ENCODE measurements around the gene PKP1. TPM values are rescaled to one million over a fixed set of nuclear protein-coding genes. Genes with fewer than 3 reads are reported as not detected.

The PKP1 gene
- total and polyA plus RNA-seq, 2 of the 4 experiments (the other 2 are of a cell fraction): 0.18 to 0.36 TPM

DNA sequence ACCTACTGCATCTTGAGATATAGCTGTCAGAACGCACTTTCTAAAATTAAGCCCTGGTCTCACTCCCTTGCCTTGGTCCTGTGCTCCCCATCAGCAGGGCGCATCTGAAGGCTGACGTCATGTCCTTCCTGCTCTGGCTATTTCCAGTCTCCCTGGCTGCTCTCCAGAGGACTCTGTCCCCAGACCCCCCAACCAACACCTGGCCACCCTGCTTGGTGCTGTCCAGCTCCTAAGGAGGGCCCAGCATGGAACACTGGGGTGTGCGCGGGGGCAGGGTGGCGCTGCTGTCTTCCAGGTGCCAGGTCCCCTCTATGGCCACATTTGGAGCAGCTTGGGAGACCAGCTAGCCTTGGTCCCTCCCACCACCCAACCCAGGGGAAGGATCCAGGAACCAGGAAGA is 85.9 kb downstream of the PKP1 start:
- Histone ChIP-seq H3K27me3 (ENCODE audit: control insufficient read depth, insufficient read depth, low read length) (peaks cover 89% of the 10 kb centered on the region), H3K23ac (ENCODE audit: low read depth, low read length) (no peak overlapping the region), H2BK15ac (ENCODE audit: low read depth, low read length) (no peak overlapping the region), H4K20me1 (ENCODE audit: insufficient read depth, low read length) (no peaks in the 10 kb centered on the region), H2BK120ac (ENCODE audit: low read depth, low read length) (no peak overlapping the region), H3K9ac (ENCODE audit: low read depth, low read length) (no peak overlapping the region), H3K27ac (ENCODE audit: insufficient read depth, low read length) (no peak overlapping the region), H3K18ac (ENCODE audit: low read depth, low read length) (no peak overlapping the region), H4K91ac (ENCODE audit: insufficient read depth, low read depth, low read length) (no peak overlapping the region), H3K36me3 (ENCODE audit: control insufficient read depth, insufficient read depth, low read length) (no peaks in the 10 kb centered on the region), H2AK5ac (ENCODE audit: low read depth, low read length) (no peak overlapping the region), H3K4me1 (ENCODE audit: control insufficient read depth, insufficient read depth, low read length) (no peaks in the 10 kb centered on the region), H4K5ac (ENCODE audit: low read depth, low read length) (no peak overlapping the region), H3K14ac (replicated peaks; ENCODE audit: low read depth, low read length) (no peak overlapping the region), H2AK9ac (replicated peaks; ENCODE audit: low read depth, low read length, poor library complexity) (no peak overlapping the region), H3K9me1 (ENCODE audit: insufficient read depth, low read length) (no peaks in the 10 kb centered on the region; the same call in 1 of the 2 replicates), H3K9me3 (ENCODE audit: control insufficient read depth, insufficient read depth, low read length) (no peaks in the 10 kb centered on the region), H2BK20ac (ENCODE audit: low read depth, low read length) (no peak overlapping the region), H2AFZ (replicated peaks; ENCODE audit: low read length, poor library complexity) (no peak overlapping the region), H2BK5ac (ENCODE audit: low read depth, low read length, poor library complexity, severe bottlenecking) (no peak overlapping the region), H4K8ac (ENCODE audit: low read depth in 2 of 2, low read length in 2 of 2) (no peak overlapping the region), H3K56ac (ENCODE audit: extremely low read depth, insufficient read depth, low read length) (no peak overlapping the region), H3K4ac (ENCODE audit: low read depth, low read length) (no peak overlapping the region), H3K4me3 (ENCODE audit: insufficient read depth, low read depth, low read length) (no peak overlapping the region), H3K4me2 (ENCODE audit: low read depth, low read length) (no peak overlapping the region), H3K79me1 (ENCODE audit: low read depth in 1 of 2, low read length in 2 of 2) (no peaks in the 10 kb centered on the region)
- WGBS, 2 experiments (ENCODE audit: extremely low coverage in 2 of 2, insufficient read length in 1 of 2): 88% methylated on average over 2 of the region's 6 CpGs; no CpG with 5 or more reads in 1 of the 2 experiments
- TF ChIP-seq RCOR1 (IDR thresholded peaks at IDR 0.05; ENCODE audit: insufficient replicate concordance, low read length) (no peak), BHLHE40 (IDR thresholded peaks at IDR 0.05; ENCODE audit: low read depth, low read length) (no peak), POLR2A (IDR thresholded peaks at IDR 0.05; ENCODE audit: low read depth, low read length) (no peak), MXI1 (IDR thresholded peaks at IDR 0.05; ENCODE audit: borderline replicate concordance, low read depth, low read length) (no peak), MAZ (IDR thresholded peaks at IDR 0.05; ENCODE audit: borderline replicate concordance, low read depth, low read length) (no peak), CHD1 (IDR thresholded peaks at IDR 0.05; ENCODE audit: low read depth, low read length) (no peak), SMC3 (IDR thresholded peaks at IDR 0.05; ENCODE audit: low read depth, low read length) (no peak), FOS (IDR thresholded peaks at IDR 0.05; ENCODE audit: low read depth, low read length) (no peak), MAFK (IDR thresholded peaks at IDR 0.05; ENCODE audit: low read depth, low read length) (no peak)
- TF ChIP-seq, protein P1, sequence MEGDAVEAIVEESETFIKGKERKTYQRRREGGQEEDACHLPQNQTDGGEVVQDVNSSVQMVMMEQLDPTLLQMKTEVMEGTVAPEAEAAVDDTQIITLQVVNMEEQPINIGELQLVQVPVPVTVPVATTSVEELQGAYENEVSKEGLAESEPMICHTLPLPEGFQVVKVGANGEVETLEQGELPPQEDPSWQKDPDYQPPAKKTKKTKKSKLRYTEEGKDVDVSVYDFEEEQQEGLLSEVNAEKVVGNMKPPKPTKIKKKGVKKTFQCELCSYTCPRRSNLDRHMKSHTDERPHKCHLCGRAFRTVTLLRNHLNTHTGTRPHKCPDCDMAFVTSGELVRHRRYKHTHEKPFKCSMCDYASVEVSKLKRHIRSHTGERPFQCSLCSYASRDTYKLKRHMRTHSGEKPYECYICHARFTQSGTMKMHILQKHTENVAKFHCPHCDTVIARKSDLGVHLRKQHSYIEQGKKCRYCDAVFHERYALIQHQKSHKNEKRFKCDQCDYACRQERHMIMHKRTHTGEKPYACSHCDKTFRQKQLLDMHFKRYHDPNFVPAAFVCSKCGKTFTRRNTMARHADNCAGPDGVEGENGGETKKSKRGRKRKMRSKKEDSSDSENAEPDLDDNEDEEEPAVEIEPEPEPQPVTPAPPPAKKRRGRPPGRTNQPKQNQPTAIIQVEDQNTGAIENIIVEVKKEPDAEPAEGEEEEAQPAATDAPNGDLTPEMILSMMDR (conservative IDR thresholded peaks at IDR 0.05; ENCODE audit: low read depth, low read length): no peak
- TF ChIP-seq, protein P2, sequence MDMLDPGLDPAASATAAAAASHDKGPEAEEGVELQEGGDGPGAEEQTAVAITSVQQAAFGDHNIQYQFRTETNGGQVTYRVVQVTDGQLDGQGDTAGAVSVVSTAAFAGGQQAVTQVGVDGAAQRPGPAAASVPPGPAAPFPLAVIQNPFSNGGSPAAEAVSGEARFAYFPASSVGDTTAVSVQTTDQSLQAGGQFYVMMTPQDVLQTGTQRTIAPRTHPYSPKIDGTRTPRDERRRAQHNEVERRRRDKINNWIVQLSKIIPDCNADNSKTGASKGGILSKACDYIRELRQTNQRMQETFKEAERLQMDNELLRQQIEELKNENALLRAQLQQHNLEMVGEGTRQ (IDR thresholded peaks at IDR 0.05; ENCODE audit: low read depth, low read length): no peak
- TF ChIP-seq, protein P3, sequence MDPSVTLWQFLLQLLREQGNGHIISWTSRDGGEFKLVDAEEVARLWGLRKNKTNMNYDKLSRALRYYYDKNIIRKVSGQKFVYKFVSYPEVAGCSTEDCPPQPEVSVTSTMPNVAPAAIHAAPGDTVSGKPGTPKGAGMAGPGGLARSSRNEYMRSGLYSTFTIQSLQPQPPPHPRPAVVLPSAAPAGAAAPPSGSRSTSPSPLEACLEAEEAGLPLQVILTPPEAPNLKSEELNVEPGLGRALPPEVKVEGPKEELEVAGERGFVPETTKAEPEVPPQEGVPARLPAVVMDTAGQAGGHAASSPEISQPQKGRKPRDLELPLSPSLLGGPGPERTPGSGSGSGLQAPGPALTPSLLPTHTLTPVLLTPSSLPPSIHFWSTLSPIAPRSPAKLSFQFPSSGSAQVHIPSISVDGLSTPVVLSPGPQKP (IDR thresholded peaks at IDR 0.05; ENCODE audit: borderline replicate concordance, low read depth, low read length): no peak
- intact Hi-C loops (cut with micrococcal nuclease) (no loop called here), dilution Hi-C loops (cut with HindIII; ENCODE audit: low sequenced_read_pairs, unreplicated experiment) (no loop called here), in situ Hi-C loops (cut with MboI; ENCODE audit: low sequenced_read_pairs) (no loop called here)
- ChIA-PET POLR2A (ENCODE audit: unreplicated experiment) (no interaction called here), CTCF (no interaction called here)
- DNase-seq (no peak), ATAC-seq (ENCODE audit: low read depth) (no peak)
- no TSS peak for BruUV-seq (replicated peaks)

Data from IMR-90 (cell line).